Dedifferentiated amniotic fluid mesenchymal stem cell (primary cell): ENCODE measurements around the gene HSD3B2.

Experiments used
- DNase-seq: peaks from one replicate; pipeline ENCODE4 v3.0.0-alpha.2; 2016; ENCODE audit errors: extremely low spot score

HSD3B2 gene

GRCh38 chr1:119396982-119397381, 18.0 kb upstream of the HSD3B2 start:
- DNase-seq: no peak

GRCh38 chr1:119397986-119398385, 17.0 kb upstream of the HSD3B2 start:
- DNase-seq: no peak

- DNase-seq: no peak
Observed at GRCh38 chr1:119404736-119405135, 10.2 kb upstream of the HSD3B2 start.

GRCh38 chr1:119409731-119410130, 5.2 kb upstream of the HSD3B2 start:
- DNase-seq: no peak

GRCh38 chr1:119410961-119411360, 4.0 kb upstream of the HSD3B2 start:
- DNase-seq: no peak

GRCh38 chr1:119416006-119416640, 1.2 kb downstream of the HSD3B2 start:
- no peak for DNase-seq

GRCh38 chr1:119419109-119419508, 4.2 kb downstream of the HSD3B2 start:
- DNase-seq: no peak

- DNase-seq: no peak
Observed at GRCh38 chr1:119420638-119421037, 5.7 kb downstream of the HSD3B2 start.

- DNase-seq: no peak
Observed at GRCh38 chr1:119422631-119423030, 7.7 kb downstream of the HSD3B2 start.

GRCh38 chr1:119428991-119429390, 14.0 kb downstream of the HSD3B2 start:
- no peak for DNase-seq

GRCh38 chr1:119429687-119430086, 14.7 kb downstream of the HSD3B2 start:
- DNase-seq: no peak

- DNase-seq: no peak
Observed at GRCh38 chr1:119430486-119430885, 15.5 kb downstream of the HSD3B2 start.

GRCh38 chr1:119431836-119432235, 16.9 kb downstream of the HSD3B2 start:
- DNase-seq: no peak

- DNase-seq: no peak
Observed at GRCh38 chr1:119435052-119435451, 20.1 kb downstream of the HSD3B2 start.

GRCh38 chr1:119438761-119439160, 23.8 kb downstream of the HSD3B2 start:
- DNase-seq: no peak

- DNase-seq: no peak
Observed at GRCh38 chr1:119440721-119441307, 25.9 kb downstream of the HSD3B2 start.

GRCh38 chr1:119442756-119443155, 27.8 kb downstream of the HSD3B2 start:
- no peak for DNase-seq

GRCh38 chr1:119446321-119446720, 31.4 kb downstream of the HSD3B2 start:
- no peak for DNase-seq

GRCh38 chr1:119447344-119448126, 32.6 kb downstream of the HSD3B2 start:
- DNase-seq: no peak

GRCh38 chr1:119448127-119448511, 33.2 kb downstream of the HSD3B2 start:
- no peak for DNase-seq

- DNase-seq: no peak
Observed at GRCh38 chr1:119449971-119450370, 35.0 kb downstream of the HSD3B2 start.

- DNase-seq: no peak
Observed at GRCh38 chr1:119451158-119451557, 36.2 kb downstream of the HSD3B2 start.

GRCh38 chr1:119452091-119452490, 37.1 kb downstream of the HSD3B2 start:
- DNase-seq: no peak
